ENCODE results near the gene CAMKMT.

CAMKMT gene

DNA sequence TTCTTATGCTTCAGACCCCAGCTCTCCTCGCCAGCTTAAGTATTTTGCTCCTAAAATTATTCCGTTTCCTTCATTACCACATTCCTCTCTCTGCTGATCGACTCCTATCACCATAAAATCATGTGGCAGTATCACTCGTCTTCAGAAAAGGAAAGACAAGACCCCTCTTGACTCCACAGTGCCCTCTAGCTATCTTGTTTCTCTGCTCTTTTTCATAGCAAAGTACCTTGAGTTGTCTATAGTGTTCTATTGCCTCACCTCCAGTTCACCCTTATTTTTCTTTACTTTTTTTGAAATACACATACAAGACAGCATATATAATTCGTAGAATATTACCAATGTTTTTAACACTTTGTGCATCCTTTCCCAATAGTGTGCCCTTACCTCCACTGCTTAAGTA is 306.6 kb downstream of the CAMKMT start:
- DNase-seq (ENCODE audit: low read depth, low spot score): no peak
- TF ChIP-seq, protein P1, sequence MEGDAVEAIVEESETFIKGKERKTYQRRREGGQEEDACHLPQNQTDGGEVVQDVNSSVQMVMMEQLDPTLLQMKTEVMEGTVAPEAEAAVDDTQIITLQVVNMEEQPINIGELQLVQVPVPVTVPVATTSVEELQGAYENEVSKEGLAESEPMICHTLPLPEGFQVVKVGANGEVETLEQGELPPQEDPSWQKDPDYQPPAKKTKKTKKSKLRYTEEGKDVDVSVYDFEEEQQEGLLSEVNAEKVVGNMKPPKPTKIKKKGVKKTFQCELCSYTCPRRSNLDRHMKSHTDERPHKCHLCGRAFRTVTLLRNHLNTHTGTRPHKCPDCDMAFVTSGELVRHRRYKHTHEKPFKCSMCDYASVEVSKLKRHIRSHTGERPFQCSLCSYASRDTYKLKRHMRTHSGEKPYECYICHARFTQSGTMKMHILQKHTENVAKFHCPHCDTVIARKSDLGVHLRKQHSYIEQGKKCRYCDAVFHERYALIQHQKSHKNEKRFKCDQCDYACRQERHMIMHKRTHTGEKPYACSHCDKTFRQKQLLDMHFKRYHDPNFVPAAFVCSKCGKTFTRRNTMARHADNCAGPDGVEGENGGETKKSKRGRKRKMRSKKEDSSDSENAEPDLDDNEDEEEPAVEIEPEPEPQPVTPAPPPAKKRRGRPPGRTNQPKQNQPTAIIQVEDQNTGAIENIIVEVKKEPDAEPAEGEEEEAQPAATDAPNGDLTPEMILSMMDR (IDR thresholded peaks at IDR 0.05; ENCODE audit: insufficient read depth, low read length, missing control alignments): no peak
- ChIA-PET CTCF (interaction anchor here (1.6 kb wide), 1 partner anchor 18 kb away, joined by 4 read pairs; no protein-coding TSS in a partner anchor), POLR2A (no interaction called here)
- H3K4me3 ChIP-seq (ENCODE audit: low read depth, low read length): no peak overlapping the region

GRCh38 chr2:44671276-44671675 is 309.5 kb downstream of the CAMKMT start:
- CTCF ChIA-PET: no interaction called here
- TF ChIP-seq, protein P1 (IDR thresholded peaks at IDR 0.05; ENCODE audit: insufficient read depth, low read length, missing control alignments): no peak

DNA sequence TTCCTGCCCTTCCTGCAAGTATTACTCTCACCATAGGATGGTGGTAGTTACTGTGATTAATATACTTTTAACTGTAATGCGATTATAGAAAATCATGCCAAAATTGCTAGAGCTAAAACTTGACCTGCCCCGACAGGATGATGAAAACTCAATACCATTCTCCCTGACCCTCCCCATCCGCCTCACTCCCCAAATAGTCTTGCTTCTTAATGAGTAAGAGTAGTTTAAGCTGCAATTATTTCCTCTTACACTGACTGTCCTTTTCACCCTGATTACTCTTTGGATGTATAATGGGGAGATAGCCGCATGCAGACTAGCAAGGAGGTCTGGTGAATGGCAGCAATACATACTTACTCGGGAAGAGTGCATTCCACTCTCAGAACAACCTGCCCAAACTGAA is 310.2 kb downstream of the CAMKMT start:
- no peak overlapping the region for H3K4me3 ChIP-seq (ENCODE audit: low read depth, low read length)
- no peak for DNase-seq (ENCODE audit: low read depth, low spot score)
- ChIA-PET CTCF (no interaction called here), POLR2A (no interaction called here)
- TF ChIP-seq, protein P1 (IDR thresholded peaks at IDR 0.05; ENCODE audit: insufficient read depth, low read length, missing control alignments): no peak

More at GRCh38 chr2:44671276-44671675, 309.5 kb downstream of the CAMKMT start:
- DNase-seq (ENCODE audit: low read depth, low spot score): no peak
- H3K4me3 ChIP-seq (ENCODE audit: low read depth, low read length): no peak overlapping the region
- POLR2A ChIA-PET: no interaction called here

GRCh38 chr2:44672431-44672830 is 310.7 kb downstream of the CAMKMT start:
- H3K4me3 ChIP-seq (ENCODE audit: low read depth, low read length): no peak overlapping the region
- ChIA-PET POLR2A (no interaction called here), CTCF (interaction anchor here (1.4 kb wide), 1 partner anchor 193 kb away, joined by 6 read pairs; no protein-coding TSS in a partner anchor)
- TF ChIP-seq, protein P1 (IDR thresholded peaks at IDR 0.05; ENCODE audit: insufficient read depth, low read length, missing control alignments): no peak
- no peak for DNase-seq (ENCODE audit: low read depth, low spot score)

DNA sequence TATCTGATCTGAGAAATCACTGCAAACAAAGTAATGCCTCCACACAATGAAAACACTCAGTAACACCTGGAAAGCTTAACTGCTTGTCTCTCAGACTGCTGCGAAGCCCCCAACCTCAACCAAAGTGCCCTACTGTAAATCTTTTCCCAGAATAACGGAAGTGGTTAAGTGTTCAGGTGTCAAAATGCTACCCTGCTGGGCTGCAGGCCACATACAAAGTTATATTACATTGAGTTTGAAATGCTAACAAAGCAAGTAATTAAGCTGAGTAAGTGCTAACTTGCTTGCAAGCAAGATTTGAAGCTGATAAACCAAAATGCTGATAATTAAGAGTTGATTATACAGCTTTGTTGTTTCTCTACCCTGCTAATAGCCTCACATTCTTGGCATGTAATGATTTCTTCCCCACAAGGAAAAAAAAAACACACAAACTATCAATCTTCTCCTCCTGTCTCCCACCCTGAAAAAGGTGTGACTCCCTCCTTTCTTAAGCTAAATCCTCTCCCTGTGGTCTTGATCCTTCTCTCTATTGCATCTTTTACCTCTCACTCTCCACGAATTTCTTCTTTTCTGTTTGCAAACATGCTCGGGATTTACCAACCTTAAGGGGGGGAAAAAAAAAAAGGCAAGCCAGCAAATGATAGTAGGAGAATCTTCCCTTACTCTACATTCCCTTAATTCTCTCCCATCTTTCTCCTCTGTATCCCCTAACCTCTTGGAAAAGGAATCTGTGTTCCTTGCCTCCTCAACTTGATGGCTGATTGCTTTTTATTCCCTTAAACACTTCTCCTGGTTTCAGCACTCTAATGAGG is 312.9 kb downstream of the CAMKMT start:
- TF ChIP-seq, protein P1 (IDR thresholded peaks at IDR 0.05; ENCODE audit: insufficient read depth, low read length, missing control alignments): no peak
- ChIA-PET POLR2A (no interaction called here), CTCF (interaction anchor here (1.0 to 1.4 kb wide), 2 partner anchors 10 to 195 kb away, joined by 3 read pairs; no protein-coding TSS in a partner anchor)
- no peak for DNase-seq (ENCODE audit: low read depth, low spot score)
- H3K4me3 ChIP-seq (ENCODE audit: low read depth, low read length): no peak overlapping the region

DNA sequence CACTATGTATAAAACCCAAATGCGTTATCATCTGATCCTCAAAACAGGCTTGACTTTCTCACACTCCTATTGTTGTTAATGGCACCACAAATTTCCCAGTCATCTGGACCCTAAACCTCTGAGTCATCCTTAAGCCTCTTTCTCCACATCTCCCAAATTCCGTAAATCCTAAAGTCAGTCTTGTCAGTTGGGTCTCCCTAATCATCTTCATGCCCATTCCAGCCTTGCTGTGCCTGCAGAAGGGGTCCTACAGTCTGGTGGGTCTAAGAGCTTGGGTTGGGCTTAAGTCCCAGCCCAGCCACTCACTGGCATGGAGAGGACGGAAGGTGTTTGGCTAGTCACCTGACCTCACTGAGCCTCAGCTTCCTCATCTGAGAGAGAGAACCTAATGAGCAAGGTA is 314.6 kb downstream of the CAMKMT start:
- no peak overlapping the region for H3K4me3 ChIP-seq (ENCODE audit: low read depth, low read length)
- ChIA-PET POLR2A (no interaction called here), CTCF (no interaction called here)
- TF ChIP-seq, protein P1 (IDR thresholded peaks at IDR 0.05; ENCODE audit: insufficient read depth, low read length, missing control alignments): no peak
- DNase-seq (ENCODE audit: low read depth, low spot score): no peak

Data from AG04449 (cell line).